Endothelial cell of umbilical vein (primary cell): ENCODE results near the gene EEA1.

Experiments
- CTCF ChIP-seq, 2 donors: IDR thresholded peaks; 1 replicate in 1 of 2; 2 replicates in 1 of 2; pipeline ENCODE4 v1.5.1; 2011; ENCODE audit warnings: low read length in 2 of 2, mild to moderate bottlenecking in 2 of 2, moderate library complexity in 2 of 2, control low read depth in 1 of 2, inconsistent platforms in 1 of 2, low read depth in 1 of 2; ENCODE audit not compliant: insufficient read depth in 1 of 2; ENCODE audit errors: extremely low read depth in 1 of 2
- POLR2A ChIP-seq: IDR thresholded peaks from 2 replicates; pipeline ENCODE4 v1.6.1; 2012; ENCODE audit warnings: low read depth, mild to moderate bottlenecking, control low read depth, low read length

DNA sequence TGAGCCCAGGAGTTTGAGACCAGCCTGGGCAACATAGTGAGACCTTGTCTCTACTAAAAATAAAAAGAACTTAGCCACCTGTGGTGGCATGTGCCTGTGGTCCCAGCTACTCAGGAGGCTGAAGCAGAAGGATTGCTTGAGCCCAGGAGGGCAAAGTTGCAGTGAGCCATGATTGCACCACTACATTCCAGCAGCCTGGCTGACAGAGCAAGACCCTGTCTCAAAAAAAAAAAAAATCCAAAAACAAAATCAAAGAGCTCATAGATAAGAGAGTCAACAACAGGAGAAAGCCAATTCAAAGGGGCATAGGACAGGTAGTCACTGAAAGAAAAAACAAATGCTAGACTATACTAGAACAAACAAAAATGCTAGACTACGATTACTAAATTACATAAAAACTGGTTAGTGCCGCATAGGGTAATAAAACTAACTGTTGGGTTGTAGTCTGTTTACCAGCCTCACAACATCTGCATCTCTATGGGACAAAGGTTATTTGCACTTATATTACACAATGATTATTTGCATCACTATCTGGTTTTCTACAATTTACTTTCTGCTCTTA, 16.6 kb upstream of the EEA1 start:
- no peak for TF ChIP-seq CTCF (IDR thresholded peaks at IDR 0.05; ENCODE audit: extremely low read depth in 1 of 2, insufficient read depth in 1 of 2, low read depth in 1 of 2, low read length in 2 of 2)
- TF ChIP-seq POLR2A, result no peak
